Keratinocyte (primary cell): ENCODE measurements around the gene EPHB2.

Source experiments
- EZH2 ChIP-seq: IDR thresholded peaks from one replicate; pipeline ENCODE4 v1.6.1; 2012; ENCODE audit warnings: inconsistent platforms, mild to moderate bottlenecking, low read length, moderate library complexity
- TF ChIP-seq, protein P1 (sequence below), 3 experiments: IDR thresholded peaks in 1 of 3; conservative IDR thresholded peaks in 1 of 3; optimal IDR thresholded peaks in 1 of 3; 2 replicates in 2 of 3; 3 replicates in 1 of 3; pipeline versions ENCODE3 to v1.5.1; 2011; ENCODE audit warnings: low read length in 3 of 3, mild to moderate bottlenecking in 3 of 3, moderate library complexity in 2 of 3, control low read depth in 1 of 3, inconsistent platforms in 1 of 3; ENCODE audit not compliant: insufficient read depth in 2 of 3; ENCODE audit errors: extremely low read depth in 1 of 3

- TF ChIP-seq, protein P1, sequence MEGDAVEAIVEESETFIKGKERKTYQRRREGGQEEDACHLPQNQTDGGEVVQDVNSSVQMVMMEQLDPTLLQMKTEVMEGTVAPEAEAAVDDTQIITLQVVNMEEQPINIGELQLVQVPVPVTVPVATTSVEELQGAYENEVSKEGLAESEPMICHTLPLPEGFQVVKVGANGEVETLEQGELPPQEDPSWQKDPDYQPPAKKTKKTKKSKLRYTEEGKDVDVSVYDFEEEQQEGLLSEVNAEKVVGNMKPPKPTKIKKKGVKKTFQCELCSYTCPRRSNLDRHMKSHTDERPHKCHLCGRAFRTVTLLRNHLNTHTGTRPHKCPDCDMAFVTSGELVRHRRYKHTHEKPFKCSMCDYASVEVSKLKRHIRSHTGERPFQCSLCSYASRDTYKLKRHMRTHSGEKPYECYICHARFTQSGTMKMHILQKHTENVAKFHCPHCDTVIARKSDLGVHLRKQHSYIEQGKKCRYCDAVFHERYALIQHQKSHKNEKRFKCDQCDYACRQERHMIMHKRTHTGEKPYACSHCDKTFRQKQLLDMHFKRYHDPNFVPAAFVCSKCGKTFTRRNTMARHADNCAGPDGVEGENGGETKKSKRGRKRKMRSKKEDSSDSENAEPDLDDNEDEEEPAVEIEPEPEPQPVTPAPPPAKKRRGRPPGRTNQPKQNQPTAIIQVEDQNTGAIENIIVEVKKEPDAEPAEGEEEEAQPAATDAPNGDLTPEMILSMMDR (optimal IDR thresholded peaks at IDR 0.05 in 1 of 3, IDR thresholded peaks at IDR 0.05 in 1 of 3, conservative IDR thresholded peaks at IDR 0.05 in 1 of 3; ENCODE audit: extremely low read depth in 1 of 3, insufficient read depth in 2 of 3, low read length in 3 of 3) = no peak
- no peak for TF ChIP-seq EZH2
Observed at GRCh38 chr1:22727873-22728272, 17.2 kb downstream of the EPHB2 start.
